LNCaP clone FGC (cell line): ENCODE data around the gene AHR.

Source experiments
- DNase-seq: peaks from one replicate; pipeline ENCODE4 v3.0.0-alpha.2; 2011; ENCODE audit warnings: low read depth
- H3K4me3 ChIP-seq: 2 replicates; pipeline ENCODE4 v1.5.1; 2011; ENCODE audit warnings: mild to moderate bottlenecking, low read depth, low read length, control low read depth
- CTCF ChIP-seq: IDR thresholded peaks from 2 replicates; pipeline ENCODE4 v1.5.1; 2012; ENCODE audit warnings: mild to moderate bottlenecking; ENCODE audit not compliant: control insufficient read depth, insufficient read depth; ENCODE audit errors: extremely low read depth

AHR gene

GRCh38 chr7:17362439-17363105 lies 64.1 kb downstream of the AHR start:
- no peak for DNase-seq
- TF ChIP-seq CTCF, result no peak
- H3K4me3 ChIP-seq, result no peak overlapping the region

- DNase-seq, result no peak
- H3K4me3 ChIP-seq, result no peak overlapping the region
- TF ChIP-seq CTCF, result no peak
These were observed 66.2 kb downstream of the AHR start for GRCh38 chr7:17364671-17365070.

- no peak for TF ChIP-seq CTCF
- no peak overlapping the region for H3K4me3 ChIP-seq
- DNase-seq, result no peak
These were observed 67.3 kb downstream of the AHR start for GRCh38 chr7:17365775-17366174.

- TF ChIP-seq CTCF, result no peak
- DNase-seq, result no peak
- H3K4me3 ChIP-seq, result no peak overlapping the region
These were observed 69.0 kb downstream of the AHR start for GRCh38 chr7:17367502-17367901.

GRCh38 chr7:17368856-17369524 lies 70.5 kb downstream of the AHR start:
- no peak for DNase-seq
- H3K4me3 ChIP-seq, result no peak overlapping the region
- TF ChIP-seq CTCF, result no peak

GRCh38 chr7:17369691-17370426 lies 71.4 kb downstream of the AHR start:
- TF ChIP-seq CTCF, result no peak
- no peak overlapping the region for H3K4me3 ChIP-seq
- DNase-seq, result no peak
